ENCODE data around the gene NLRP14.

NLRP14 gene

GRCh38 chr11:7020183-7020917 lies at the start of gene NLRP14, which contains the start of gene ZNF214:
Gene NLRP14, plus strand, starts transcription at chr11:7020479. Its CDS starts 18,108 bp downstream, at chr11:7038587.
Gene ZNF214, minus strand, starts transcription at chr11:7020346. Its CDS starts 17,511 bp downstream, at chr11:7002835.
- no peak for FAIRE-seq

GRCh38 chr11:6979365-6979764 lies 40.9 kb upstream of the NLRP14 start:
- FAIRE-seq, result no peak

GRCh38 chr11:6986487-6986886 lies 33.8 kb upstream of the NLRP14 start:
- FAIRE-seq, result no peak

- no peak for FAIRE-seq
Observed at GRCh38 chr11:6988506-6988905, 31.8 kb upstream of the NLRP14 start.

GRCh38 chr11:6991227-6991626 lies 29.1 kb upstream of the NLRP14 start:
- no peak for FAIRE-seq

GRCh38 chr11:6992026-6992425 lies 28.3 kb upstream of the NLRP14 start:
- no peak for FAIRE-seq

GRCh38 chr11:6992457-6993417 lies 27.5 kb upstream of the NLRP14 start:
- FAIRE-seq, result no peak

GRCh38 chr11:6995703-6996102 lies 24.6 kb upstream of the NLRP14 start:
- FAIRE-seq, result no peak

GRCh38 chr11:7004482-7004881 lies 15.8 kb upstream of the NLRP14 start:
- no peak for FAIRE-seq

GRCh38 chr11:7014118-7014517 lies 6.2 kb upstream of the NLRP14 start:
- no peak for FAIRE-seq

GRCh38 chr11:7016011-7016410 lies 4.3 kb upstream of the NLRP14 start:
- FAIRE-seq, result no peak

- no peak for FAIRE-seq
Observed at GRCh38 chr11:7019500-7020182, 638 bp upstream of the NLRP14 start.

GRCh38 chr11:7021318-7021717 lies 1.0 kb downstream of the NLRP14 start:
- no peak for FAIRE-seq

- no peak for FAIRE-seq
Observed at GRCh38 chr11:7028141-7028540, 7.9 kb downstream of the NLRP14 start.

GRCh38 chr11:7030836-7031235 lies 10.6 kb downstream of the NLRP14 start:
- FAIRE-seq, result no peak

- no peak for FAIRE-seq
Observed at GRCh38 chr11:7031471-7031871, 11.2 kb downstream of the NLRP14 start.

- FAIRE-seq, result no peak
Observed at GRCh38 chr11:7032692-7033091, 12.4 kb downstream of the NLRP14 start.

- no peak for FAIRE-seq
Observed at GRCh38 chr11:7034019-7034418, 13.7 kb downstream of the NLRP14 start.

- no peak for FAIRE-seq
Observed at GRCh38 chr11:7046474-7047175, 26.3 kb downstream of the NLRP14 start.

- no peak for FAIRE-seq
Observed at GRCh38 chr11:7050191-7050590, 29.9 kb downstream of the NLRP14 start.

- FAIRE-seq, result no peak
Observed at GRCh38 chr11:7056828-7057513, 36.7 kb downstream of the NLRP14 start.

GRCh38 chr11:7057641-7058040 lies 37.4 kb downstream of the NLRP14 start:
- no peak for FAIRE-seq

All from colon (tissue), 2 donors.